Activated CD4-positive, alpha-beta T cell treated with anti-CD3 and anti-CD28 coated beads for 36 hours (primary cell): ENCODE measurements around the gene ZNF763. TPM values are rescaled to one million over a fixed set of nuclear protein-coding genes. Genes with fewer than 3 reads are reported as not detected.
"Not testable (repeated sequence)": the region's sequence is repeated elsewhere in the genome, so short reads cannot be mapped to it uniquely, and the experiment has no call there.

Experiments
- ATAC-seq: fragments of 200-7000 bp; cut with Tn5 transposase; one replicate; pipeline ENCODE4 v1.10.0; 2021; ENCODE audit warnings: mild to moderate bottlenecking, moderate library complexity
- CTCF ChIA-PET: fragments of 350-600 bp; sonication (Branson Sonifier 250); formaldehyde crosslinking; loops from one replicate; lab custom pipeline; 2021; ENCODE audit warnings: antibody characterized with exemption; lab: Charles Lee
- POLR2A ChIA-PET: fragments of 350-600 bp; sonication (Branson Sonifier 250); formaldehyde crosslinking; loops from one replicate; lab custom pipeline; 2021; ENCODE audit warnings: antibody characterized with exemption, inconsistent platforms; lab: Charles Lee
- DNase-seq: peaks from one replicate; pipeline ENCODE4 v3.0.0-alpha.2; 2020
- H3K27ac Mint-ChIP-seq: one replicate; pipeline ENCODE4 v1.8.0; 2021; ENCODE audit warnings: mixed read lengths
- H3K27me3 Mint-ChIP-seq: one replicate; pipeline ENCODE4 v1.8.0; 2021; ENCODE audit warnings: mixed read lengths
- H3K36me3 Mint-ChIP-seq: one replicate; pipeline ENCODE4 v1.8.0; 2021; ENCODE audit warnings: low read depth, mixed read lengths
- H3K4me1 Mint-ChIP-seq: one replicate; pipeline ENCODE4 v1.8.0; 2021; ENCODE audit warnings: mixed read lengths
- H3K4me3 Mint-ChIP-seq: one replicate; pipeline ENCODE4 v1.8.0; 2021; ENCODE audit warnings: mild to moderate bottlenecking, moderate library complexity, mixed read lengths
- H3K9me3 Mint-ChIP-seq: one replicate; pipeline ENCODE4 v1.8.0; 2021; ENCODE audit warnings: low read depth, mixed read lengths
- intact Hi-C, 2 experiments: fragments of 100-400 bp; cut with DNase I in 1 of 2; cut with micrococcal nuclease in 1 of 2; formaldehyde crosslinking; loops; one replicate each; pipeline versions ENCODE4 v1.14.2 to v1.15.1; 2022 to 2024; cut with DNase I, micrococcal nuclease
- total RNA-seq, 2 experiments: library from RNA; stranded (reverse); gene quantifications; one replicate each; pipeline ENCODE4 v1.2.3, GENCODE V29; 2021

Gene ZNF763
- 1 to 10 TPM; 1.1 to 1.2 TPM for total RNA-seq

- Mint-ChIP-seq H3K27me3 (no peaks in the 10 kb centered on the region), H3K36me3 (no peaks in the 10 kb centered on the region), H3K4me1 (peaks cover 20% of the 10 kb centered on the region), H3K27ac (peak within 1 kb of the TSS; percentile 73), H3K4me3 (peak within 1 kb of the TSS; percentile 84), H3K9me3 (no peaks in the 10 kb centered on the region)
- CTCF ChIA-PET, result interaction anchor here (0.6 to 3.5 kb wide), 11 partner anchors 9 to 175 kb away, joined by 3 to 40 read pairs (median 6); partner anchors contain the start of genes ZNF20, ZNF491 and ZNF700
- POLR2A ChIA-PET, result interaction anchor here (0.5 kb wide), 1 partner anchor 24 kb away, joined by 3 read pairs; no protein-coding TSS in a partner anchor
- ATAC-seq, result peak; percentile 98
- DNase-seq, result peak; percentile 94
- intact Hi-C loops, result loop anchor here (1.0 kb wide), 9 partner anchors 23 to 176 kb away; partner anchors contain the start of genes ZNF700 (in 2 of the 2), ZNF20 (in 1 of the 2), ZNF491 (in 1 of the 2) and ZNF878 (in 1 of the 2)
Measured at GRCh38 chr19:11964858-11965645, at the start of gene ZNF763. Gene ZNF763, plus strand, starts transcription at chr19:11965040. Its CDS starts 169 bp downstream, at chr19:11965209.

DNA sequence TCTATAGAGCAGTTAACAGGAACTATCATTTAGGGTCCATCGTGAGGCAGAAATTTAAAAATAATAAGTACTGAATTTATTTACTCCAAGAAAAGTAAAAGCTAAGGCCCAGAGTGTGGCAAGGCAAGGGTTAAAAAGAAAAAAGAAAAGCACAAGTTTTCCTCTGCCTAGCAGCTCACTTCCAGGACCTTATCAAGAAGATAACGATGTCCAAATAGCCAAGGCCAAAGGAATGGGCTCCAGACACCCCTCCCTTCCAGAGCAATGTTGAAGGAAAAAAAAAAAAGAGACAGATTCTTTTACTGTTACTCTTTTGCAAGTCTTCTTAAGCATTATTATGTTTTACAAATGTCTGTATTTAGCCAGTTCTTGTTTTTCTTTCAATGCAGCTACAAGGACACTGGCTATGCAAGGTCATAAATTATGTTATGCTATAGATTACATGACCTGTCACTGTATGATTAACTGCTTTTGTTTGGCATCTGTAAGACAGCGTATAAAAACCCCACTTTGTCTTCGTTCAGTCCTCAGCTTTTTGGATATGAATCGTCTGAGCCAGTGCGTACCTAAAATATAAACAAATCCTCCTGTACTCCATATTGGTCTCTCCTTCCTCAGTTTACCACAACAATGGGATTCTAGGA lies 42.9 kb upstream of the ZNF763 start:
- intact Hi-C loops, result loop anchor here (5.0 kb wide), 2 partner anchors 135 to 745 kb away; partner anchors contain the start of genes MAN2B1 (in 1 of the 2) and WDR83 (in 1 of the 2)
- DNase-seq, result no peak
- Mint-ChIP-seq H3K27me3 (no peaks in the 10 kb centered on the region), H3K4me1 (peaks cover 28% of the 10 kb centered on the region), H3K9me3 (no peaks in the 10 kb centered on the region), H3K27ac (no peak overlapping the region), H3K36me3 (peaks cover 10% of the 10 kb centered on the region), H3K4me3 (no peak overlapping the region)
- no peak for ATAC-seq
- POLR2A ChIA-PET, result no interaction called here
- CTCF ChIA-PET, result interaction anchor here (0.6 to 3.9 kb wide), 6 partner anchors 38 to 372 kb away, joined by 3 to 44 read pairs (median 11); partner anchors contain the start of gene ZNF763

- POLR2A ChIA-PET, result interaction anchor here (2.2 kb wide), 1 partner anchor 63 kb away, joined by 18 read pairs; no protein-coding TSS in a partner anchor
- H3K4me1 Mint-ChIP-seq, result peaks cover 40% of the 10 kb centered on the region
- CTCF ChIA-PET, result interaction anchor here (0.7 to 3.9 kb wide), 14 partner anchors 18 to 272 kb away, joined by 3 to 44 read pairs (median 12); partner anchors contain the start of genes ZNF20, ZNF491 and ZNF763
- H3K27me3 Mint-ChIP-seq, result no peaks in the 10 kb centered on the region
- ATAC-seq (peak; percentile 92), DNase-seq (peak; percentile 97)
- intact Hi-C loops, result loop anchor here (1.0 to 5.0 kb wide), 15 partner anchors 38 to 742 kb away; partner anchors contain the start of genes MAN2B1 (in 1 of the 2), WDR83 (in 1 of the 2), ZNF491 (in 1 of the 2) and ZNF563 (in 1 of the 2)
- H3K27ac Mint-ChIP-seq, result peak within 1 kb of the TSS; percentile 99
- H3K9me3 Mint-ChIP-seq, result no peaks in the 10 kb centered on the region
- peaks cover 26% of the 10 kb centered on the region for H3K36me3 Mint-ChIP-seq
- peak within 1 kb of the TSS; percentile 81 for H3K4me3 Mint-ChIP-seq
Measured at GRCh38 chr19:11924886-11925650, 39.8 kb upstream of the ZNF763 start, which contains the start of gene ZNF700. Gene ZNF700, plus strand, starts transcription at chr19:11925107. Its CDS starts 104 bp downstream, at chr19:11925211.

GRCh38 chr19:11925651-11926187 lies 39.1 kb upstream of the ZNF763 start:
- peak overlapping the region; percentile 81 for H3K4me3 Mint-ChIP-seq
- CTCF ChIA-PET, result interaction anchor here (0.6 to 3.9 kb wide), 4 partner anchors 63 to 271 kb away, joined by 3 to 44 read pairs (median 8); no protein-coding TSS in a partner anchor
- peaks cover 32% of the 10 kb centered on the region for H3K36me3 Mint-ChIP-seq
- H3K9me3 Mint-ChIP-seq, POLR2A ChIA-PET, ATAC-seq, DNase-seq, H3K27me3 Mint-ChIP-seq: not testable (repeated sequence)
- H3K27ac Mint-ChIP-seq, result peak overlapping the region; percentile 93
- peaks cover 42% of the 10 kb centered on the region for H3K4me1 Mint-ChIP-seq
- intact Hi-C loops, result loop anchor here (1.0 to 2.0 kb wide), 7 partner anchors 39 to 408 kb away; partner anchors contain the start of genes ZNF491 (in 1 of the 2), ZNF563 (in 1 of the 2), ZNF627 (in 1 of the 2) and ZNF844 (in 1 of the 2)

- intact Hi-C loops, result loop anchor here (1.0 kb wide), 1 partner anchor 8 kb away; no protein-coding TSS in a partner anchor
- POLR2A ChIA-PET, result interaction anchor here (0.7 kb wide), 1 partner anchor 160 kb away, joined by 6 read pairs; the partner anchor contains the start of gene ZNF441
- CTCF ChIA-PET, result interaction anchor here (0.6 to 1.4 kb wide), 2 partner anchors 17 to 98 kb away, joined by 3 to 4 read pairs; no protein-coding TSS in a partner anchor
- H3K27me3 Mint-ChIP-seq, result no peaks in the 10 kb centered on the region
- peaks cover 39% of the 10 kb centered on the region for H3K36me3 Mint-ChIP-seq
- no peak overlapping the region for H3K4me3 Mint-ChIP-seq
- no peaks in the 10 kb centered on the region for H3K9me3 Mint-ChIP-seq
- H3K27ac Mint-ChIP-seq, result no peak overlapping the region
- ATAC-seq, result no peak
- peaks cover 47% of the 10 kb centered on the region for H3K4me1 Mint-ChIP-seq
- no peak for DNase-seq
Measured at GRCh38 chr19:11927227-11927626, 37.6 kb upstream of the ZNF763 start.

- peaks cover 53% of the 10 kb centered on the region for H3K36me3 Mint-ChIP-seq
- H3K27me3 Mint-ChIP-seq, result no peaks in the 10 kb centered on the region
- H3K27ac Mint-ChIP-seq, result no peak overlapping the region
- peaks cover 3% of the 10 kb centered on the region for H3K9me3 Mint-ChIP-seq
- H3K4me3 Mint-ChIP-seq, result no peak overlapping the region
- ChIA-PET POLR2A (no interaction called here), CTCF (no interaction called here)
- peaks cover 28% of the 10 kb centered on the region for H3K4me1 Mint-ChIP-seq
- no peak for ATAC-seq
- intact Hi-C loops, result no loop called here
- no peak for DNase-seq
Measured at GRCh38 chr19:11931051-11931450, 33.8 kb upstream of the ZNF763 start.

- POLR2A ChIA-PET, result no interaction called here
Measured at GRCh38 chr19:11931513-11931912, 33.3 kb upstream of the ZNF763 start.

DNA sequence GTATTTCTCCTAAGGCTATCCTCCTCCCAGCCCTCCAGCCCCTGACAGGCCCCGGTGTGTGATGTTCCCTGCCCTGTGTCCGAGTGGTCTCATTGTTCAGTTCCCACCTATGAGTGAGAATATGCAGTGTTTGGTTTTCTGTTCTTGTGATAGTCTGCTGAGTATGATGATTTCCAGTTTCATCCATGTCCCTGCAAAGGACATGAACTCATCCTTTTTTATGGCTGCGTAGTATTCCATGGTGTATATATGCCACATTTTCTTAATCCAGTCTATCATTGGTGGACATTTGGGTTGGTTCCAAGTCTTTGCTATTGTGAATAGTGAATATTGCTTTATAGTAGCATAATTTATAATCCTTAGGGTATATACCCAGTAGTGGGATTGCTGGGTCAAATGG lies 29.0 kb upstream of the ZNF763 start:
- Mint-ChIP-seq H3K9me3 (peaks cover 25% of the 10 kb centered on the region), H3K36me3 (peaks cover 65% of the 10 kb centered on the region)
- H3K4me1 Mint-ChIP-seq, H3K27me3 Mint-ChIP-seq, H3K4me3 Mint-ChIP-seq, ATAC-seq, CTCF ChIA-PET, DNase-seq, H3K27ac Mint-ChIP-seq, POLR2A ChIA-PET: not testable (repeated sequence)
- intact Hi-C loops, result loop anchor here (1.0 kb wide), 1 partner anchor 9 kb away; no protein-coding TSS in a partner anchor

More at GRCh38 chr19:11931513-11931912, 33.3 kb upstream of the ZNF763 start:
- no peak overlapping the region for H3K27ac Mint-ChIP-seq
- no peak overlapping the region for H3K4me3 Mint-ChIP-seq
- peaks cover 26% of the 10 kb centered on the region for H3K4me1 Mint-ChIP-seq
- intact Hi-C loops, result no loop called here
- DNase-seq (no peak), ATAC-seq (no peak)
- H3K9me3 Mint-ChIP-seq, result peaks cover 7% of the 10 kb centered on the region
- CTCF ChIA-PET, result no interaction called here
- H3K27me3 Mint-ChIP-seq, result no peaks in the 10 kb centered on the region
- peaks cover 55% of the 10 kb centered on the region for H3K36me3 Mint-ChIP-seq

- CTCF ChIA-PET, intact Hi-C loops, H3K4me1 Mint-ChIP-seq, ATAC-seq, H3K4me3 Mint-ChIP-seq, POLR2A ChIA-PET, H3K27me3 Mint-ChIP-seq, DNase-seq, H3K27ac Mint-ChIP-seq: not testable (repeated sequence)
- peaks cover 81% of the 10 kb centered on the region for H3K36me3 Mint-ChIP-seq
- peaks cover 36% of the 10 kb centered on the region for H3K9me3 Mint-ChIP-seq
Measured at GRCh38 chr19:11938383-11938782, 26.5 kb upstream of the ZNF763 start.

- intact Hi-C loops, result loop anchor here in 1 of 2 experiments (10.0 kb wide), 2 partner anchors 157 to 583 kb away; no protein-coding TSS in a partner anchor
- H3K27ac Mint-ChIP-seq, POLR2A ChIA-PET, CTCF ChIA-PET, ATAC-seq, DNase-seq, H3K27me3 Mint-ChIP-seq, H3K4me3 Mint-ChIP-seq, H3K4me1 Mint-ChIP-seq: not testable (repeated sequence)
- Mint-ChIP-seq H3K36me3 (peaks cover 90% of the 10 kb centered on the region), H3K9me3 (peaks cover 55% of the 10 kb centered on the region)
Measured at GRCh38 chr19:11941361-11941887, 23.4 kb upstream of the ZNF763 start.
